GM18499 (cell line): ENCODE data around the gene MRPS18B.

ENCODE experiments used
- ATAC-seq: cut with Tn5 transposase; IDR thresholded peaks from one replicate; pipeline ENCODE4 v1.9.1; 2021; ENCODE audit warnings: moderate number of reproducible peaks; ENCODE audit not compliant: insufficient read depth, unreplicated experiment

MRPS18B gene

GRCh38 chr6:30601815-30602641, 15.6 kb upstream of the MRPS18B start:
- no peak for ATAC-seq

GRCh38 chr6:30603961-30604360, 13.7 kb upstream of the MRPS18B start:
- ATAC-seq = no peak

GRCh38 chr6:30610065-30610464, 7.6 kb upstream of the MRPS18B start:
- ATAC-seq = no peak

GRCh38 chr6:30611150-30611855, 6.3 kb upstream of the MRPS18B start:
- ATAC-seq = no peak

- ATAC-seq = no peak
Observed at GRCh38 chr6:30611856-30612194, 5.8 kb upstream of the MRPS18B start.

- no peak for ATAC-seq
Observed at GRCh38 chr6:30612213-30612612, 5.4 kb upstream of the MRPS18B start.

- ATAC-seq = no peak
Observed at GRCh38 chr6:30612687-30613248, 4.9 kb upstream of the MRPS18B start.

- ATAC-seq = no peak
Observed at GRCh38 chr6:30613251-30614043, 4.2 kb upstream of the MRPS18B start.

GRCh38 chr6:30614044-30614842, 3.4 kb upstream of the MRPS18B start:
- ATAC-seq = no peak

GRCh38 chr6:30614843-30615218, 2.8 kb upstream of the MRPS18B start:
- no peak for ATAC-seq

- ATAC-seq = no peak
Observed at GRCh38 chr6:30615219-30615957, 2.3 kb upstream of the MRPS18B start.

- ATAC-seq = no peak
Observed at GRCh38 chr6:30615958-30616810, 1.5 kb upstream of the MRPS18B start.

- ATAC-seq = peak; percentile 59
Observed at GRCh38 chr6:30616811-30617564, 652 bp upstream of the MRPS18B start, which contains the start of gene PPP1R10. TSS of gene PPP1R10 (minus strand) at chr6:30617243. CDS start at chr6:30609944, 7,299 bp downstream.

- ATAC-seq = no peak
Observed at GRCh38 chr6:30618270-30618797, 694 bp downstream of the MRPS18B start.

- no peak for ATAC-seq
Observed at GRCh38 chr6:30619561-30619960, 1.9 kb downstream of the MRPS18B start.

GRCh38 chr6:30625511-30625910, 7.9 kb downstream of the MRPS18B start:
- no peak for ATAC-seq
